GM18951 (cell line): ENCODE results near the gene PTH2.
A peak's percentile ranks its signal among the peaks of the same experiment; 100 is the strongest.
"Not testable (repeated sequence)": the region's sequence is repeated elsewhere in the genome, so short reads cannot be mapped to it uniquely, and the experiment has no call there.

Experiments used
- POLR2A ChIP-seq: IDR thresholded peaks from 4 replicates; pipeline ENCODE4 v1.6.1; 2011; ENCODE audit warnings: mild to moderate bottlenecking; ENCODE audit not compliant: insufficient read length, insufficient read depth; ENCODE audit errors: extremely low read depth
- in situ Hi-C: fragments of 300-500 bp; cut with MboI; formaldehyde crosslinking; loops from one replicate; pipeline ENCODE4 v1.12.0; 2022; ENCODE audit warnings: low sequenced_read_pairs, mixed read lengths, inconsistent platforms; ENCODE audit not compliant: unreplicated experiment

PTH2 gene

GRCh38 chr19:49423071-49423984 is at the start of gene PTH2:
TSS of gene PTH2 (minus strand) at chr19:49423441. CDS start at chr19:49423339, 102 bp downstream.
- in situ Hi-C loops = no loop called here
- no peak for TF ChIP-seq POLR2A

GRCh38 chr19:49472936-49473335 is 49.7 kb upstream of the PTH2 start:
- no peak for TF ChIP-seq POLR2A
- in situ Hi-C loops = no loop called here

GRCh38 chr19:49470615-49470978 is 47.4 kb upstream of the PTH2 start:
- TF ChIP-seq POLR2A = no peak
- in situ Hi-C loops = no loop called here

- peak; percentile 43 for TF ChIP-seq POLR2A
- in situ Hi-C loops = no loop called here
Observed at GRCh38 chr19:49469828-49470614, 46.8 kb upstream of the PTH2 start.

- in situ Hi-C loops = no loop called here
- no peak for TF ChIP-seq POLR2A
Observed at GRCh38 chr19:49468746-49469447, 45.7 kb upstream of the PTH2 start.

- TF ChIP-seq POLR2A = no peak
- in situ Hi-C loops = no loop called here
Observed at GRCh38 chr19:49468199-49468598, 45.0 kb upstream of the PTH2 start.

GRCh38 chr19:49465371-49465770 is 42.1 kb upstream of the PTH2 start:
- TF ChIP-seq POLR2A = no peak
- in situ Hi-C loops = no loop called here

- in situ Hi-C loops = no loop called here
- no peak for TF ChIP-seq POLR2A
Observed at GRCh38 chr19:49463960-49464740, 40.9 kb upstream of the PTH2 start.

- no peak for TF ChIP-seq POLR2A
- in situ Hi-C loops = no loop called here
Observed at GRCh38 chr19:49462492-49462891, 39.3 kb upstream of the PTH2 start.

- no peak for TF ChIP-seq POLR2A
- in situ Hi-C loops = no loop called here
Observed at GRCh38 chr19:49461656-49462055, 38.4 kb upstream of the PTH2 start.

GRCh38 chr19:49461130-49461529 is 37.9 kb upstream of the PTH2 start:
- in situ Hi-C loops = not testable (repeated sequence)

- TF ChIP-seq POLR2A = no peak
- in situ Hi-C loops = no loop called here
Observed at GRCh38 chr19:49459388-49459787, 36.1 kb upstream of the PTH2 start.

GRCh38 chr19:49458567-49458903 is 35.3 kb upstream of the PTH2 start:
- no peak for TF ChIP-seq POLR2A
- in situ Hi-C loops = no loop called here
